HepG2 (cell line): ENCODE data around the gene WWTR1. TPM values are rescaled to one million over a fixed set of nuclear protein-coding genes. Genes with fewer than 3 reads are reported as not detected.

Source experiments
- CAMTA2 ChIP-seq: sonication (generic); formaldehyde crosslinking; IDR thresholded peaks from 2 replicates; pipeline ENCODE4 v1.4.0; 2020; ENCODE audit warnings: mild to moderate bottlenecking, missing genetic modification reagents, borderline replicate concordance
- HIVEP1 ChIP-seq: sonication (generic); formaldehyde crosslinking; IDR thresholded peaks from 2 replicates; pipeline ENCODE4 v1.4.0; 2020; ENCODE audit warnings: mild to moderate bottlenecking, missing genetic modification reagents
- KDM3A ChIP-seq: IDR thresholded peaks from 2 replicates; pipeline ENCODE4 v1.6.1; 2018; ENCODE audit warnings: low read depth, missing compliant biosample characterization
- MAZ ChIP-seq, 2 experiments: sonication (generic) in 1 of 2; formaldehyde crosslinking in 1 of 2; IDR thresholded peaks; 2 replicates each; pipeline versions ENCODE4 v1.5.0 to v1.6.1; 2012 to 2020; ENCODE audit warnings: low read depth in 2 of 2, mild to moderate bottlenecking in 2 of 2, borderline replicate concordance in 1 of 2, improper control_type of control experiment in 1 of 2, low read length in 1 of 2, missing genetic modification reagents in 1 of 2, moderate library complexity in 1 of 2
- MTA1 ChIP-seq: sonication (generic); formaldehyde crosslinking; IDR thresholded peaks from 2 replicates; pipeline ENCODE4 v1.4.0; 2020; ENCODE audit warnings: missing genetic modification reagents, mild to moderate bottlenecking, borderline replicate concordance
- NR0B2 ChIP-seq: sonication (generic); formaldehyde crosslinking; IDR thresholded peaks from 2 replicates; pipeline ENCODE4 v1.4.0; 2020; ENCODE audit warnings: mild to moderate bottlenecking, missing genetic modification reagents
- SMC3 ChIP-seq: IDR thresholded peaks from 2 replicates; pipeline ENCODE4 v1.6.1; 2011; ENCODE audit warnings: low read length, improper control_type of control experiment
- TMF1 ChIP-seq: sonication (generic); formaldehyde crosslinking; IDR thresholded peaks from 2 replicates; pipeline ENCODE4 v1.8.1; 2022; ENCODE audit warnings: low read depth, missing genetic modification reagents
- TSC22D2 ChIP-seq: sonication (generic); formaldehyde crosslinking; IDR thresholded peaks from 2 replicates; pipeline ENCODE4 v1.5.1; 2020; ENCODE audit warnings: missing genetic modification reagents, mild to moderate bottlenecking, borderline replicate concordance
- ZBTB39 ChIP-seq: sonication (generic); formaldehyde crosslinking; IDR thresholded peaks from 2 replicates; pipeline ENCODE4 v1.5.0; 2020; ENCODE audit warnings: missing genetic modification reagents
- ZBTB42 ChIP-seq: sonication (generic); formaldehyde crosslinking; IDR thresholded peaks from 2 replicates; pipeline ENCODE4 v1.5.0; 2020; ENCODE audit warnings: mild to moderate bottlenecking, missing genetic modification reagents
- ZNF280D ChIP-seq: sonication (generic); formaldehyde crosslinking; IDR thresholded peaks from 2 replicates; pipeline ENCODE4 v1.5.1; 2020; ENCODE audit warnings: mild to moderate bottlenecking, missing genetic modification reagents
- ZNF337 ChIP-seq: sonication (generic); formaldehyde crosslinking; IDR thresholded peaks from 2 replicates; pipeline ENCODE4 v1.5.1; 2020; ENCODE audit warnings: missing genetic modification reagents, low read depth, mild to moderate bottlenecking, borderline replicate concordance
- ZNF343 ChIP-seq: sonication (generic); formaldehyde crosslinking; IDR thresholded peaks from 2 replicates; pipeline ENCODE4 v1.4.0; 2020; ENCODE audit warnings: mild to moderate bottlenecking, missing genetic modification reagents
- ZNF597 ChIP-seq: sonication (generic); formaldehyde crosslinking; IDR thresholded peaks from 2 replicates; pipeline ENCODE4 v1.5.0; 2020; ENCODE audit warnings: missing genetic modification reagents
- polyA plus RNA-seq, 8 experiments: library from polyadenylated mRNA; depleted of rRNA in 3 of 8; stranded (reverse) in 7 of 8; unstranded in 1 of 8; fragments of >200 nt; fragmentation: Illumina TruSeq in 4 of 8; extraction: Trizol in 4 of 8; gene quantifications; 2 replicates each; pipeline versions ENCODE4 v1.2.1 to v1.2.3, GENCODE V29; 2011 to 2016; ENCODE audit warnings: low read depth in 4 of 8, missing spikeins in 1 of 8, mixed read lengths in 1 of 8; ENCODE audit not compliant: insufficient read depth in 1 of 8
- total RNA-seq, 5 experiments: library from RNA; depleted of rRNA; stranded (reverse); fragments of >200 nt; fragmentation: Illumina TruSeq; extraction: Trizol; gene quantifications; 2 replicates each; pipeline ENCODE4 v1.2.3, GENCODE V29; 2016; ENCODE audit warnings: low read depth in 1 of 5
- TF ChIP-seq, protein P1 (sequence below): sonication (generic); formaldehyde crosslinking; conservative IDR thresholded peaks from 2 replicates; pipeline ENCODE4 v1.4.0; 2020; ENCODE audit warnings: missing genetic modification reagents
- TF ChIP-seq, protein P2 (sequence below): IDR thresholded peaks from 2 replicates; pipeline ENCODE4 v1.6.1; 2016; ENCODE audit warnings: mild to moderate bottlenecking, missing biosample characterization, missing genetic modification reagents

WWTR1 gene
- total and polyA plus RNA-seq, 2 of the 13 experiments (the other 11 are each of a cell fraction or from before 2014, with no cell fraction given), result 19.7 to 139 TPM

GRCh38 chr3:149657321-149657925 lies 402 bp downstream of the WWTR1 start (continued):
- TF ChIP-seq, protein P1, sequence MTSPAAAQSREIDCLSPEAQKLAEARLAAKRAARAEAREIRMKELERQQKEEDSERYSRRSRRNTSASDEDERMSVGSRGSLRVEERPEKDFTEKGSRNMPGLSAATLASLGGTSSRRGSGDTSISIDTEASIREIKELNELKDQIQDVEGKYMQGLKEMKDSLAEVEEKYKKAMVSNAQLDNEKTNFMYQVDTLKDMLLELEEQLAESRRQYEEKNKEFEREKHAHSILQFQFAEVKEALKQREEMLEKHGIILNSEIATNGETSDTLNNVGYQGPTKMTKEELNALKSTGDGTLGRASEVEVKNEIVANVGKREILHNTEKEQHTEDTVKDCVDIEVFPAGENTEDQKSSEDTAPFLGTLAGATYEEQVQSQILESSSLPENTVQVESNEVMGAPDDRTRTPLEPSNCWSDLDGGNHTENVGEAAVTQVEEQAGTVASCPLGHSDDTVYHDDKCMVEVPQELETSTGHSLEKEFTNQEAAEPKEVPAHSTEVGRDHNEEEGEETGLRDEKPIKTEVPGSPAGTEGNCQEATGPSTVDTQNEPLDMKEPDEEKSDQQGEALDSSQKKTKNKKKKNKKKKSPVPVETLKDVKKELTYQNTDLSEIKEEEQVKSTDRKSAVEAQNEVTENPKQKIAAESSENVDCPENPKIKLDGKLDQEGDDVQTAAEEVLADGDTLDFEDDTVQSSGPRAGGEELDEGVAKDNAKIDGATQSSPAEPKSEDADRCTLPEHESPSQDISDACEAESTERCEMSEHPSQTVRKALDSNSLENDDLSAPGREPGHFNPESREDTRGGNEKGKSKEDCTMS (CRISPR knock-in tag), result no peak
- TF ChIP-seq MTA1 (CRISPR knock-in tag) (peak; percentile 1; the same call in 1 of the 2 replicates), MAZ (IDR thresholded peaks at IDR 0.05; ENCODE audit: borderline replicate concordance, low read depth, low read length) (no peak), MAZ (CRISPR knock-in tag; IDR thresholded peaks at IDR 0.05; ENCODE audit: low read depth) (peak; percentile 4; the same call in 1 of the 2 replicates), ZNF280D (no peak), KDM3A (CRISPR knock-in tag) (no peak), ZNF597 (0 out of 2 replicates have a peak, but pooled peaks have one; percentile 27), HIVEP1 (CRISPR knock-in tag) (peak; percentile 8; the same call in 1 of the 2 replicates), ZBTB42 (CRISPR knock-in tag) (no peak), TMF1 (CRISPR knock-in tag) (peak; percentile 6; the same call in 1 of the 2 replicates), CAMTA2 (peak; percentile 20; the same call in 1 of the 2 replicates), ZNF337 (CRISPR knock-in tag) (0 out of 2 replicates have a peak, but pooled peaks have one; percentile 16), TSC22D2 (CRISPR knock-in tag) (0 out of 2 replicates have a peak, but pooled peaks have one; percentile 10), ZNF343 (peak; percentile 46; the same call in 1 of the 2 replicates), NR0B2 (CRISPR knock-in tag) (peak; percentile 70), SMC3 (no peak), ZBTB39 (no peak)
- TF ChIP-seq, protein P2, sequence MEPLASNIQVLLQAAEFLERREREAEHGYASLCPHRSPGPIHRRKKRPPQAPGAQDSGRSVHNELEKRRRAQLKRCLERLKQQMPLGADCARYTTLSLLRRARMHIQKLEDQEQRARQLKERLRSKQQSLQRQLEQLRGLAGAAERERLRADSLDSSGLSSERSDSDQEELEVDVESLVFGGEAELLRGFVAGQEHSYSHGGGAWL, result no peak
